ELR (cell line): ENCODE measurements around the gene RNF34.
"Not testable (repeated sequence)": the region's sequence is repeated elsewhere in the genome, so short reads cannot be mapped to it uniquely, and the experiment has no call there.

Experiments used
- DNase-seq: peaks from one replicate; pipeline ENCODE4 v3.0.0-alpha.2; 2015; ENCODE audit warnings: low read depth

RNF34 gene

GRCh38 chr12:121399391-121400331 is at the start of gene RNF34:
Gene RNF34, plus strand, starts transcription at chr12:121400118. Its CDS starts 95 bp downstream, at chr12:121400213.
- DNase-seq: peak; percentile 99

- peak; percentile 99 for DNase-seq
These were observed 47.9 kb upstream of the RNF34 start, which contains the start of gene ANAPC5 for GRCh38 chr12:121351820-121352681. Gene ANAPC5, minus strand, starts transcription at chr12:121352411. Its CDS starts 71 bp downstream, at chr12:121352340.

GRCh38 chr12:121352682-121353018 is 47.3 kb upstream of the RNF34 start:
- DNase-seq: no peak

GRCh38 chr12:121355818-121356217 is 44.1 kb upstream of the RNF34 start:
- DNase-seq: no peak

DNA sequence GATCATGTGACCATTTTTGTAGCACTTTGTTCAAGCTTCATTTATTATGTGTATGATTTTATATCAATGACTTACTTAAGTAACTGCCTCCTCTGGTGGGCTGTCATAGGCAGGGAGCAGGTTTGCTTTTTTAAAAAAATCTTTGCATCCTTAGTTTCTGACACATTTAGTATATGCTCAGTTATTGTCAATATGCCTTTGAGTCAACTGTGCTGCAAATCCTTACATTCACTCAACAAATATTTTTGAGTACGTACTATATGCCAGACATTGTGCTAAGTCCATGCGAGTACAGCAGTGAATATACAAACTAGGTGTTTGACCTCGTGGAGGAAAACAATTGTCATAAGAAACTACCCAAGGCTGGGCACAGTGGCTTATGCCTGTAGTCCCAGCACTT is 43.3 kb upstream of the RNF34 start:
- DNase-seq: no peak

- no peak for DNase-seq
These were observed 42.6 kb upstream of the RNF34 start for GRCh38 chr12:121357331-121357730.

DNA sequence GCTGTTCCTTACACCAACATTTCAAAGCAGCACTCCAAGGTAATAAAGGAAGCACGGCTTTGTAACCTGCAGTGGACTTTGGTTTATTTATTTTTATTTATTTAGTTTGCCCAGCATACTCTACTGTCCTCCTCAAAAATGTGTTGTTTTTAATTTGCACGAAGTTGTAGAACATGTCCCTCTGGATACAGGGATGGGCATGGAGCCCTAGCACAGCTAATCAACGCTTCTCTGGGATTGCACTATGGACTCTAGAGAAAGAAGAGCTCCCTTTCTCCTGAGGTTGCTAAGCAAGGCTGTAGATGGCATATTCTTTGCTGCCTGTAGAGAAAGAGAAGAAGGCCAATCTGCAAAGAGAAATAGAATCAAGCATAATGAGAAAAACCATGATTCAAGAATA is 41.8 kb upstream of the RNF34 start:
- no peak for DNase-seq

GRCh38 chr12:121364683-121365121 is 35.2 kb upstream of the RNF34 start:
- peak; percentile 54 for DNase-seq

DNA sequence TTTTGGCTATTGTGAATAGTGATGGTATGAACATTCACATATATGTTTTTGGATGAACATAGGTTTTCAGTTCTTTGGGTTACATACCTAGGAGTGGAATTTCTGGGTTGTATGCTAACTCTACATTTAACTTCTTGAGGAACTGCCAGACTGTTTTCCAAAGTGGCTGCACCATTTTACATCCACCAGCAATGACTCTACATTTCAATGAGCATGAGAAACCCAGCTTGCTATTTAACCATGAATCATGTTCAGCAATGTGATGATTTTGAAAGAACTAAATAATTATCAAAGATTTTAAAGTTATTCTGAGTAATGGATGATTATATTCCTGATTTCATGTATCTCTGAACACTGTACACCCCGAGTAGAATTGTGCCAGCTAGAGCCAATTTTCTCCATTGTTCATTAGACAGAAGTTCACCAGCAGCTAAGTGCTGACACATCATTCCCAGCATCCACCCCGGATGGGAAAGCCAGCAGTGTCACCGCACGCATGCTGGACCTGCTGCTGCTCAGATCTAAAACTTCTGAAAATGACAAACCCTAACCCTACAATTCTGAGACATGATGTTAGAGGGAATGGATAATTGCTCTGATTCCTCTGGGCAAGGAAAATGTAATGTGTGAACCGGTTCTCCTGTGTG is 34.4 kb upstream of the RNF34 start:
- DNase-seq: peak; percentile 37

- no peak for DNase-seq
These were observed 33.9 kb upstream of the RNF34 start for GRCh38 chr12:121366063-121366459.

- no peak for DNase-seq
These were observed 28.5 kb upstream of the RNF34 start for GRCh38 chr12:121371404-121371803.

DNA sequence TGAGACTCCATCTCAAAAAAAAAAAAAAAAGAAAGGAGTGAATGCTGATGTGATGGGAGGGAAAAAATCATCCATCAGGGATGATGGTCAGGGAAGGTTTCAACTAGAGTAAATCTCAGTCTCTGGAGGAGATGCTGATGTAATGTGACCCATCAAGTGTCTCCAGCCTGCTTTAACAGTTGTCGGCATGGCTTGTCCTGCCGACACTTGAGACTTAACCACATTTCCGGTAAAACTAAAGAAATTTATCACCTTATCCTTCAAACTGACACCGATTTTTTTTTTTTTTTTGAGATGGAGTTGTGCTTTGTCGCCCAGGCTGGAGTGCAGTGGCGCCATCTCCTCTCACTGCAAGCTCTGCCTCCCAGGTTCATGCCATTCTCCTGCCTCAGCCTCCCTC is 26.2 kb upstream of the RNF34 start:
- no peak for DNase-seq

- not testable (repeated sequence) for DNase-seq
These were observed 25.6 kb upstream of the RNF34 start for GRCh38 chr12:121374336-121374735.

- DNase-seq: not testable (repeated sequence)
These were observed 24.9 kb upstream of the RNF34 start for GRCh38 chr12:121374945-121375584.

GRCh38 chr12:121376754-121377697 is 22.9 kb upstream of the RNF34 start:
- DNase-seq: no peak

GRCh38 chr12:121378736-121379135 is 21.2 kb upstream of the RNF34 start:
- DNase-seq: no peak

DNA sequence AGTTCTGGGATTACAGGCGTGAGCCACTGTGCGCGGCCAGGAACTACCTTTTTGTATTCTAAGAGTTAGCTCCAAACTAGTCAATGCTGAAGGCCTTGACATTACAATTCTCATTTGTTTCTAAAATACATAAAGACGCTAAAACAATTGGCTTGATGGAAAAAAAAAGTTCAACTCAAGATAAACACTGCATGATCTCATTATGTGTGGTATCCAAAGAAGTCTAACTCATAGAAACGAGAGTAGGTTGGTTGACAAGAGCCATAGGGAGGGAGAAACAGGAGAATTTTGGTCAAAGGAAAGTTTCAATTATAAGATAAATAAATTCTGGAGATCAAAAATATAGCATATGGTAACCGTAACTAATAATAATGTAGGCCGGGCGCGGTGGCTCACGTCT is 20.0 kb upstream of the RNF34 start:
- DNase-seq: no peak

GRCh38 chr12:121383601-121384021 is 16.3 kb upstream of the RNF34 start:
- no peak for DNase-seq

- not testable (repeated sequence) for DNase-seq
These were observed 15.0 kb upstream of the RNF34 start for GRCh38 chr12:121384891-121385290.

DNA sequence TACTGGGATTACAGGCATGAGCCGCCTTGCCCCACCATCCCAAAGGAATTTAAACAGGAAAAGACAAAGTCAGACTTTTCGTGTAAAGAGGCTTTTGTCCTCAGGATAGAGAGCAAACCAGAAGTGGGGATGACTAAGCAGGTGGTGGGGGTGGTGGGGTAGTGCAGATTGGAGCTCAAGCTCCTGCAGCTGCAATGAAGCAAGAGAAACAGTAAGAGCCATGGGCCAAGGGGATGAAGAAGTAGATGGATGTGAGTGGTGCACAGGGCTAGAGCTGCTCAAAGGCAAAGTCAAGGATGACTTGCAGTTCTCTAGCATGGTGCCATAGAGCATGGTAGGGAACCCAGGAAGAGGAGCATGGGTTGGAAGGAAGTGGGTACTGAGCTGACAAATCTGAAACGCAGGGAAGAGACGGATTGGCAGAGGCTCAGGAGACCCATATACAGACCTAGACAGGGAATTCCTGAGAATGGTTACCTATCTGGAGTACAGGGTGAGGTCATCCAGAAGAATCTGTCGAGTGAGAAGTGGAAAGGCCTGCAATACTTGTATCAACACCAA is 11.4 kb upstream of the RNF34 start:
- peak; percentile 91 for DNase-seq
